Heart left ventricle (tissue), 16 donors: Measurements from ENCODE around the gene TOPORS. TPM values are rescaled to one million over a fixed set of nuclear protein-coding genes. Genes with fewer than 3 reads are reported as not detected.
A peak's percentile ranks its signal among the peaks of the same experiment; 100 is the strongest.

Experiments used
- ATAC-seq, 4 donors: fragments of 200-7000 bp; cut with Tn5 transposase; one replicate each; pipeline ENCODE4 v1.9.1; 2020 to 2022; ENCODE audit warnings: moderate library complexity in 4 of 4, mild to moderate bottlenecking in 3 of 4, moderate number of reproducible peaks in 1 of 4
- DNase-seq, 5 donors: peaks; one replicate each; pipeline ENCODE4 v3.0.0-alpha.2; 2020
- H3K27ac ChIP-seq, 12 donors: fragments of 200-600 bp; sonication (generic) in 4 of 12; one replicate each; pipeline versions ENCODE4 v1.5.0 to v1.8.0; 2016 to 2022; ENCODE audit warnings: mild to moderate bottlenecking in 2 of 12
- H3K27me3 ChIP-seq, 9 donors: fragments of 200-600 bp; sonication (generic) in 2 of 9; one replicate each; pipeline versions ENCODE4 v1.5.1 to v1.8.0; 2016 to 2022; ENCODE audit warnings: mild to moderate bottlenecking in 3 of 9
- H3K36me3 ChIP-seq, 9 donors: fragments of 200-600 bp; sonication (generic) in 2 of 9; one replicate each; pipeline versions ENCODE4 v1.5.0 to v1.8.0; 2018 to 2022; ENCODE audit warnings: mild to moderate bottlenecking in 2 of 9
- H3K4me1 ChIP-seq, 12 donors: fragments of 200-600 bp; sonication (generic) in 4 of 12; one replicate each; pipeline versions ENCODE4 v1.5.0 to v1.8.0; 2016 to 2022; ENCODE audit warnings: mild to moderate bottlenecking in 3 of 12
- H3K4me3 ChIP-seq, 12 donors: fragments of 200-600 bp; sonication (generic) in 4 of 12; one replicate each; pipeline versions ENCODE4 v1.5.0 to v1.8.0; 2017 to 2022; ENCODE audit warnings: mild to moderate bottlenecking in 9 of 12, moderate library complexity in 4 of 12
- H3K9me3 ChIP-seq, 12 donors: fragments of 200-600 bp; sonication (generic) in 4 of 12; one replicate each; pipeline versions ENCODE4 v1.5.0 to v1.8.0; 2016 to 2022; ENCODE audit warnings: mild to moderate bottlenecking in 1 of 12
- POLR2A ChIP-seq, 2 donors: fragments of 450-650 bp; IDR thresholded peaks; one replicate each; pipeline ENCODE4 v1.6.1; 2017; ENCODE audit warnings: antibody characterized with exemption in 2 of 2, mild to moderate bottlenecking in 2 of 2, moderate library complexity in 2 of 2
- WGBS, 4 donors: extraction: QIAGEN DNeasy Blood & Tissue Kit in 2 of 4; methylation state at CpG; one replicate each; pipeline versions ENCODE4 v1.1.5 to v1.1.7; 2013 to 2018; 5-methylcytosine and 5-hydroxymethylcytosine counted together
- intact Hi-C, 10 donors: fragments of 100-400 bp; cut with DNase I; formaldehyde crosslinking; loops; one replicate each; pipeline versions ENCODE4 v1.11.1 to v1.14.2; 2022
- polyA plus RNA-seq, 2 donors: library from polyadenylated mRNA; stranded (reverse); fragments of 200-250 nt; gene quantifications; one replicate each; pipeline ENCODE4 v1.2.3, GENCODE V29; 2013
- total RNA-seq, 9 donors: library from RNA; depleted of rRNA in 2 of 9; stranded (reverse); fragments of >200 nt in 2 of 9; fragmentation: NEBNext Ultra II Directional in 3 of 9; extraction: Animal tissue kit (Norgen Biotek cat#: 25700) in 3 of 9; gene quantifications; one replicate each; pipeline versions ENCODE4 v1.1.0 to v1.2.4, GENCODE V29; 2016 to 2023
- TF ChIP-seq, protein P1 (sequence below), 12 donors: fragments of 200-600 bp; sonication (generic) in 4 of 12; IDR thresholded peaks; one replicate each; pipeline versions ENCODE4 v1.5.0 to v1.8.0; 2018 to 2022; ENCODE audit warnings: antibody characterized with exemption in 12 of 12, mild to moderate bottlenecking in 5 of 12
- donor health status: ischemic (EF 13 %, LVEDD 7.1; RV severe dilation, severe dysfunction).
- donor health status: healthy with polysubstance abuse.
- donor health status: DM: no; HTN: yes; CAD: no.
- donor health status: DM: no; HTN: no; CAD: no.
- donor health status: ischemic (EF 25% LVEDD 6.9; RV normal size, moderate dysfunction).
- donor health status: ischemic (EF 25% LVEDD 5.7; RV mildly dilated, moderate dysfunction).
- donor health status: healthy.
- donor health status: DM: yes; HTN: yes; CAD: no.
- donor health status: ischemic (EF 35%, LVEDD 5.7; RV mildly dilated, moderate dysfunction).
- donor health status: nonischemic (EF 11% LVEDD 7.7; RV severe dilation, severe dysfunction).
- donor health status: DM: yes; HTN: yes; CAD: no.
- donor health status: PGD.
- donor health status: ischemic (EF 29% LVEDD 5.4; RV normal size, mild dysfunction).
- donor health status: nonischemic (EF 23%, LVEDD 6.1; RV moderate dilation, normal function).

TOPORS gene
- total and polyA plus RNA-seq, 11 donors: 4.1 to 11.1 (median 9.4) TPM

DNA sequence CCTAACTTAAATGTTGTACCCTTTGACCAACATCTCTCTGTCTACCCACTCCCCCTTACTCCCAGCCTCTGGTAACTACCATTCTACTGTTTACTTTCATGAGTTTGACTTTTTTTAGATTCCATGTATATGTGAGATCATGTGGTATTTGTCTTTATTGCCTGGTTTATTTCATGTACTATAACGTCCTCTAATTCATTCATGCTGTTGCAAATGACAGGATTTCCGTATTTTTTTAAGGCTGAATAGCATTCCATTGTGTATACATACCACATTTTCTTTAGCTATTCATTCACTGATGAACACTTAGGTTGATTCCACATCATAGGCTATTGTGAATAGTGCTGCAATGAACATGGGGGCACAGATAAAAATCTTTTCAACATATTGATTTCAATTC, 32.4 kb upstream of the TOPORS start:
- H3K4me1 ChIP-seq: no peaks in the 10 kb centered on the region
- 30 to 39% (median 35%) methylated on average over 2 of the region's 2 CpGs for WGBS, 4 donors
- H3K9me3 ChIP-seq: no peaks in the 10 kb centered on the region
- TF ChIP-seq POLR2A (IDR thresholded peaks at IDR 0.05): no peak
- TF ChIP-seq, protein P1, sequence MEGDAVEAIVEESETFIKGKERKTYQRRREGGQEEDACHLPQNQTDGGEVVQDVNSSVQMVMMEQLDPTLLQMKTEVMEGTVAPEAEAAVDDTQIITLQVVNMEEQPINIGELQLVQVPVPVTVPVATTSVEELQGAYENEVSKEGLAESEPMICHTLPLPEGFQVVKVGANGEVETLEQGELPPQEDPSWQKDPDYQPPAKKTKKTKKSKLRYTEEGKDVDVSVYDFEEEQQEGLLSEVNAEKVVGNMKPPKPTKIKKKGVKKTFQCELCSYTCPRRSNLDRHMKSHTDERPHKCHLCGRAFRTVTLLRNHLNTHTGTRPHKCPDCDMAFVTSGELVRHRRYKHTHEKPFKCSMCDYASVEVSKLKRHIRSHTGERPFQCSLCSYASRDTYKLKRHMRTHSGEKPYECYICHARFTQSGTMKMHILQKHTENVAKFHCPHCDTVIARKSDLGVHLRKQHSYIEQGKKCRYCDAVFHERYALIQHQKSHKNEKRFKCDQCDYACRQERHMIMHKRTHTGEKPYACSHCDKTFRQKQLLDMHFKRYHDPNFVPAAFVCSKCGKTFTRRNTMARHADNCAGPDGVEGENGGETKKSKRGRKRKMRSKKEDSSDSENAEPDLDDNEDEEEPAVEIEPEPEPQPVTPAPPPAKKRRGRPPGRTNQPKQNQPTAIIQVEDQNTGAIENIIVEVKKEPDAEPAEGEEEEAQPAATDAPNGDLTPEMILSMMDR (IDR thresholded peaks at IDR 0.05): no peak
- DNase-seq (no peak), ATAC-seq (no peak)
- H3K27me3 ChIP-seq: peaks cover 0 to 10% (median 0%) of the 10 kb centered on the region in 9 donors
- H3K36me3 ChIP-seq: no peaks in the 10 kb centered on the region
- H3K4me3 ChIP-seq: no peak overlapping the region
- intact Hi-C loops: loop anchor here in 3 of 10 donors (2.0 to 5.0 kb wide), 2 partner anchors 382 to 383 kb away; no protein-coding TSS in a partner anchor
- no peak overlapping the region for H3K27ac ChIP-seq

DNA sequence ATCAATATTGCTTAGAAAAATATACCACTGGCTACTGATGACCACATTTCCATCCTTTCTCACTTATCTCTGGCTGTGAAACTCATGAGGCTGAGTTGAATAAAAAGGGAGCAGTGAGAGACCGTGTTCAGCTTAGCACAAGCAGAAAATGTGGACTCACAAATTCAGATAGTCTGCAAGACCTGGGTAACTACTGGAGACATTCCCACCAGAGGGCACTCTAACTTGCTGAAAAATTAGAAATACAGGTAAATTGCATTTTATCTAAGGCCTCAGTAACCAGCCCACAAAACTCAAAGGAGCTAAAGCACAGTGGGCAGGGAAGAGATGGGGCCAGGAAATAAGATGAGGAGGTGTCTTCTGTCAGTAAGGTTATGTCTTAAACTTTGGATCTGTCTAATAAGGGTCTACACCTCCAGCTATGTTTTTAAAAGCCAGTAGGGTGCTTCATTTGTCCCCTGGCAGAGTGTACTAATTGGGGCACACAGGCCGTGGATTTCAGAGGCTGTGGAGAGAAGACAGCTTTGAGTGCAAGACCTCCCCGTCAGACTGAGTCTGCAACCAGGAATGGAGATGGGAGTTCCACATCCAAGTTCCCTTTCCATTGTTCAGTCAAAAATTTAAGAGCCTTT, 29.2 kb upstream of the TOPORS start:
- no peak for TF ChIP-seq POLR2A (IDR thresholded peaks at IDR 0.05)
- TF ChIP-seq, protein P1 (IDR thresholded peaks at IDR 0.05): peak in 10 of 12 donors; percentile 23 to 57 (median 40)
- ATAC-seq: no peak
- Histone ChIP-seq H3K4me1 (peaks cover 0 to 4% (median 0%) of the 10 kb centered on the region in 12 donors), H3K4me3 (no peak overlapping the region), H3K9me3 (no peaks in the 10 kb centered on the region), H3K36me3 (no peaks in the 10 kb centered on the region), H3K27me3 (peaks cover 0 to 10% (median 0%) of the 10 kb centered on the region in 9 donors), H3K27ac (no peak overlapping the region)
- DNase-seq: no peak
- WGBS, 4 donors: 35 to 42% (median 39%) methylated on average over 3 of the region's 3 CpGs
- intact Hi-C loops: loop anchor here in 3 of 10 donors (2.0 to 5.0 kb wide), 3 partner anchors 203 to 387 kb away; no protein-coding TSS in a partner anchor

DNA sequence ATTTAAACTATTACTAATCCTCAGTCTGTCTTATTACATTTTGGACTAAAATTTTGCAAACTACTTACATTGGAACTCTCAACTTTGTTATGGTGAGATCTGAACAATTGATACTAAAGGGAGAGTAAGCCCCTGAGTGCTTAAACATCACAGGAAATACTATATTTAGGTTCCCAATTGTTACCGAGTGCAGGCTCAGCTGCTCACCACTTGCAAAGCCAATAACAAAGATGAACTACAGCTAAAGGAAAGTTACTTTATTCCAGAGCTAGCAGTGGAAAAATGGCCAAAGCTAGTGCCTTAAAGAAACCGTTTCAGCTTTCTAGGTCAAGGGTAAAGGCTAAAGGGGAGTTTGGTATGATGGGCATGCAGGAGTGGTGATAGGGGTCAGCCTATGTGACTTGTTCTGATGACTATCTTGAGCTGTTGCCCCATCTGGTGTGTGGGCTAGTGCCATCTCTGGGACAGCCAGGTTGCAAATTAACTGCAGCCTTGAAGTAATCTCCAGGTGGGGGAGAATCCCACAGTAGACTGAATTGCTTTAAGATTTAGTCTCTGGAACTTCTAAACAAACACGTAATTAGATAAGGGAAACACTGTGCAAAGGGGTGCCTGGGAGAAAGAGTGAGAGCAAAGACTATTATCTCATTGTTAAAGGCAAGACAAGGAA, 28.4 kb upstream of the TOPORS start:
- Histone ChIP-seq H3K27me3 (peaks cover 0 to 10% (median 0%) of the 10 kb centered on the region in 9 donors), H3K27ac (no peak overlapping the region), H3K36me3 (no peaks in the 10 kb centered on the region), H3K4me1 (peaks cover 0 to 4% (median 0%) of the 10 kb centered on the region in 12 donors), H3K4me3 (no peak overlapping the region), H3K9me3 (no peaks in the 10 kb centered on the region)
- DNase-seq (no peak), ATAC-seq (no peak)
- TF ChIP-seq, protein P1 (IDR thresholded peaks at IDR 0.05): no peak
- no peak for TF ChIP-seq POLR2A (IDR thresholded peaks at IDR 0.05)
- intact Hi-C loops: loop anchor here in 3 of 10 donors (2.0 to 5.0 kb wide), 3 partner anchors 202 to 388 kb away; no protein-coding TSS in a partner anchor
- 4 to 11% (median 8%) methylated on average over 3 of the region's 3 CpGs for WGBS, 4 donors

DNA sequence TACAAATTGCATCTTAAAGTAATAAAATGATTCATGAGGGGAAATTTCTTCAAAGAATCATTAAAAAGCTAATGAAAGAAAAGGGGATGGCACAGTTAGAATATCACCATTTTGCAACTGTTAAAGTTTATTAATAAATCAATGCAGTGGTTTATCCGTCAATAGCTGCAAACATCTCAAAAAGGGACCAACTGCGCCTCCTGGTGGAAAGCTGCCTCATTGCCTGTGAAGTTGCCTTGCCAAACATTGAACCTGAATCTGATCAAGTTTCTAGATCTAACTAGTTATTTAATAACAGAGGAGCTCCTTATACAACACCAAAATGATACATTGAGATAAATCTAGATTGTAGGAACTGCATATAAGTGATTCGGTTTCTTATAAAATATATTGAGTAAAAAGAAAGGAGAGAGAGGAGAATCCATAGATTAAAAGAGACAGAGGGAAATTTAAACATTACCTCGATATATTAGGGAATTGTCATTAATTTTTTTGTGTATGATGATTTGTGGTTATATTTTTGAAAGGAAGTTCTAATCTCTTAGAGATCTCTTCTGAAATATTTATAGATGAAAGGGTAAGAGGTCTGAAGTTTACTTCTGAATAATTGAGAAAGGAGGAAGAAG, 27.4 kb upstream of the TOPORS start:
- no peaks in the 10 kb centered on the region for H3K9me3 ChIP-seq
- no peaks in the 10 kb centered on the region for H3K36me3 ChIP-seq
- no peak overlapping the region for H3K27ac ChIP-seq
- TF ChIP-seq POLR2A (IDR thresholded peaks at IDR 0.05): no peak
- TF ChIP-seq, protein P1 (IDR thresholded peaks at IDR 0.05): peak; percentile 88 to 97 (median 94)
- DNase-seq: peak; percentile 36 to 79 (median 54)
- ATAC-seq: peak in 1 of 4 donors; percentile 56
- 16 to 20% (median 20%) methylated on average over 4 of the region's 4 CpGs for WGBS, 4 donors
- H3K27me3 ChIP-seq: peaks cover 0 to 10% (median 0%) of the 10 kb centered on the region in 9 donors
- intact Hi-C loops: loop anchor here (1.0 to 10.0 kb wide), 9 partner anchors 55 to 389 kb away; partner anchors contain the start of gene RIGI (in 1 of the 10)
- H3K4me1 ChIP-seq: peaks cover 0 to 4% (median 0%) of the 10 kb centered on the region in 12 donors
- H3K4me3 ChIP-seq: peak overlapping the region in 2 of 12 donors; percentile 1 to 16
